Articular chondrocyte of knee joint (primary cell): ENCODE measurements around the gene BEND3. TPM values are rescaled to one million over a fixed set of nuclear protein-coding genes. Genes with fewer than 3 reads are reported as not detected.

Experiments used
- small RNA-seq: library from RNA; depleted of rRNA; stranded (forward); fragments of <200 nt; gene quantifications from one replicate; pipeline ENCODE3, GENCODE V24; 2012
- total RNA-seq: library from RNA; depleted of rRNA; stranded (reverse); fragments of >200 nt; gene quantifications from 2 replicates; pipeline ENCODE4 v1.2.3, GENCODE V29; 2012

Gene BEND3
- 2.2 and 2.4 TPM in 2 replicates for total RNA-seq

GRCh38 chr6:107114926-107115694, at the start of gene BEND3:
Gene BEND3 (minus strand): TSS chr6:107115515. CDS start chr6:107099285, 16,230 bp downstream.

Small RNA genes within 50 kb of the gene (small RNA-seq; reads per million reads assigned to genes)
- not detected for gene RNU6-1299P

Other genes starting within 250 kb of the BEND3 start
- gene CD24, start 140.8 kb downstream of the BEND3 start, total RNA-seq = 4.2 and 49.1 TPM in 2 replicates
- 13.6 and 14.2 TPM in 2 replicates for gene MTRES1, start 87.3 kb downstream of the BEND3 start, total RNA-seq